K562 (cell line): ENCODE results near the gene SUCO. TPM values are rescaled to one million over a fixed set of nuclear protein-coding genes. Genes with fewer than 3 reads are reported as not detected.

Experiments
- ATAC-seq: fragments of 200-7000 bp; cut with Tn5 transposase; 3 replicates; pipeline ENCODE4 v1.9.1; 2020; ENCODE audit warnings: moderate library complexity
- BruUV-seq: library from RNA; stranded (reverse); fragments of 400-500 nt; replicated peaks from 2 replicates; lab custom pipeline; 2021; lab: Mats Ljungman, UMichigan
- CTCF ChIA-PET: fragments of 300-600 bp; formaldehyde crosslinking; extraction: SDS; loops from one replicate; lab custom pipeline; 2021; ENCODE audit warnings: low intra/inter-chr PET ratio; lab: Yijun Ruan, JAX
- POLR2A ChIA-PET: fragments of 300-600, 350-650 bp; sonication (Branson Sonifier 250); formaldehyde crosslinking; extraction: SDS; loops from one replicate; lab custom pipeline; 2021; ENCODE audit warnings: antibody characterized with exemption, inconsistent platforms; lab: Yijun Ruan, JAX
- DNase-seq, 4 experiments: peaks; one replicate each; pipeline versions ENCODE4 v3.0.0 to v3.0.0-alpha.2; 2011 to 2018; ENCODE audit warnings: low spot score in 3 of 4, mixed read lengths in 3 of 4; ENCODE audit errors: extremely low read depth in 1 of 4
- FAIRE-seq: peaks from 2 replicates; lab custom pipeline; 2011; peaks lifted over from hg19 to GRCh38; lab: Jason Lieb, UNC
- H2AFZ ChIP-seq: 2 replicates; pipeline ENCODE4 v1.6.0; 2011; ENCODE audit warnings: low read depth, low read length, control low read depth, inconsistent platforms
- H3K27ac ChIP-seq: fragments of 200-600 bp; 3 replicates; pipeline ENCODE4 v1.8.0; 2011; ENCODE audit warnings: low read depth, mild to moderate bottlenecking, control low read depth, inconsistent platforms, low read length, moderate library complexity, mixed read lengths; ENCODE audit errors: extremely low read depth
- H3K27me3 ChIP-seq, 2 experiments: fragments of 300-600 bp in 1 of 2; 2 replicates in 1 of 2; 3 replicates in 1 of 2; pipeline versions ENCODE4 v1.6.0 to v1.8.0; 2011; ENCODE audit warnings: inconsistent platforms in 2 of 2, low read length in 2 of 2, mild to moderate bottlenecking in 1 of 2, mixed read lengths in 1 of 2, moderate library complexity in 1 of 2; ENCODE audit not compliant: control insufficient read depth in 2 of 2, insufficient read depth in 2 of 2
- H3K36me3 ChIP-seq: fragments of 300-600 bp; 3 replicates; pipeline ENCODE4 v1.8.0; 2011; ENCODE audit warnings: mild to moderate bottlenecking, low read length, inconsistent platforms; ENCODE audit not compliant: control insufficient read depth, insufficient read depth
- H3K4me1 ChIP-seq, 2 experiments: fragments of 200-600 bp in 1 of 2; replicated peaks in 1 of 2; 2 replicates in 1 of 2; 3 replicates in 1 of 2; pipeline versions ENCODE4 v1.5.1 to v1.8.0; 2011; ENCODE audit warnings: inconsistent platforms in 2 of 2, low read length in 2 of 2, mild to moderate bottlenecking in 1 of 2, mixed read lengths in 1 of 2, moderate library complexity in 1 of 2; ENCODE audit not compliant: control insufficient read depth in 2 of 2, insufficient read depth in 2 of 2
- H3K4me2 ChIP-seq: 2 replicates; pipeline ENCODE4 v1.6.1; 2011; ENCODE audit warnings: low read length, control low read depth, inconsistent platforms, mixed read lengths; ENCODE audit not compliant: insufficient read depth
- H3K4me3 ChIP-seq: fragments of 200-600 bp; sonication (generic), shearing (Covaris generic); 2 replicates; pipeline ENCODE4 v1.5.1; 2016; ENCODE audit warnings: control low read depth, inconsistent platforms
- H3K79me2 ChIP-seq: fragments of 200-600 bp; 3 replicates; pipeline ENCODE4 v1.8.0; 2011; ENCODE audit warnings: low read length, inconsistent platforms; ENCODE audit not compliant: control insufficient read depth, insufficient read depth
- H3K9ac ChIP-seq, 2 experiments: 2 replicates each; pipeline versions ENCODE4 v1.6.0 to v1.6.1; 2011; ENCODE audit warnings: low read depth in 2 of 2, low read length in 2 of 2, control low read depth in 1 of 2, inconsistent platforms in 1 of 2, mild to moderate bottlenecking in 1 of 2, mixed read lengths in 1 of 2; ENCODE audit not compliant: insufficient read depth in 1 of 2
- H3K9me1 ChIP-seq: one replicate; pipeline ENCODE4 v1.6.0; 2011; ENCODE audit warnings: inconsistent platforms, mild to moderate bottlenecking, low read length, moderate library complexity; ENCODE audit not compliant: control insufficient read depth, insufficient read depth
- H3K9me3 ChIP-seq: replicated peaks from 2 replicates; pipeline ENCODE4 v1.5.1; 2011; ENCODE audit warnings: low read depth, low read length, inconsistent platforms; ENCODE audit not compliant: control insufficient read depth, insufficient read depth
- H4K20me1 ChIP-seq: replicated peaks from 2 replicates; pipeline ENCODE4 v1.6.1; 2011; ENCODE audit warnings: low read length, inconsistent platforms, mixed read lengths; ENCODE audit not compliant: control insufficient read depth, insufficient read depth
- PCBP2 ChIP-seq: fragments of 200-400 bp; formaldehyde crosslinking; IDR thresholded peaks from 2 replicates; pipeline ENCODE4 v1.6.1; 2018; ENCODE audit warnings: low read length, low read depth, mild to moderate bottlenecking, moderate library complexity; ENCODE audit not compliant: poor library complexity, severe bottlenecking
- PTRF ChIP-seq: fragments of 450-650 bp; IDR thresholded peaks from 2 replicates; pipeline ENCODE4 v1.6.1; 2016; ENCODE audit warnings: mild to moderate bottlenecking, missing genetic modification characterization, missing compliant biosample characterization
- PTTG1 ChIP-seq: fragments of 450-650 bp; IDR thresholded peaks from 2 replicates; pipeline ENCODE4 v1.6.1; 2016; ENCODE audit warnings: low read depth, mild to moderate bottlenecking, missing genetic modification characterization, missing compliant biosample characterization
- TAL1 ChIP-seq: fragments of 450-650 bp; IDR thresholded peaks from 2 replicates; pipeline ENCODE4 v1.6.1; 2016; ENCODE audit warnings: mild to moderate bottlenecking
- ZNF561 ChIP-seq: fragments of 450-650 bp; formaldehyde crosslinking; conservative IDR thresholded peaks from 2 replicates; pipeline ENCODE4 v1.4.0; 2020; ENCODE audit warnings: mild to moderate bottlenecking, moderate library complexity
- ZNF583 ChIP-seq: fragments of 250-450 bp; sonication (Bioruptor Pico); IDR thresholded peaks from 2 replicates; pipeline ENCODE4 v1.4.0; 2020
- WGBS: fragments of 100-300 bp; shearing (Covaris generic); methylation state at CpG from one replicate; pipeline ENCODE4 v1.1.6; 2016; ENCODE audit warnings: low coverage, mixed read lengths; ENCODE audit not compliant: insufficient coverage; ENCODE audit errors: missing lambda C conversion rate; 5-methylcytosine and 5-hydroxymethylcytosine counted together
- in situ Hi-C: fragments of 300-500 bp; cut with MboI; formaldehyde crosslinking; loops from 4 replicates; pipeline ENCODE4 v1.15.0; 2018; ENCODE audit warnings: inconsistent platforms, mixed read lengths
- intact Hi-C: fragments of 100-400 bp; cut with micrococcal nuclease; formaldehyde crosslinking; loops from 2 replicates; pipeline ENCODE4 v1.14.2; 2022
- polyA plus RNA-seq, 8 experiments: library from polyadenylated mRNA; depleted of rRNA in 4 of 8; stranded (reverse) in 5 of 8; unstranded in 3 of 8; fragments of >200 nt; fragmentation: Nextera tagmentation in 2 of 8; fragmentation: Illumina TruSeq in 1 of 8; extraction: Ambion mirVana in 2 of 8; extraction: Trizol in 1 of 8; gene quantifications; 2 replicates each; pipeline versions ENCODE4 v1.2.1 to v1.2.3, GENCODE V29; 2011 to 2014; ENCODE audit warnings: inconsistent platforms in 1 of 8, missing spikeins in 1 of 8
- total RNA-seq, 7 experiments: library from RNA; depleted of rRNA in 6 of 7; stranded (reverse); fragments of >200 nt in 6 of 7; fragmentation: Illumina TruSeq in 2 of 7; extraction: Trizol in 2 of 7; gene quantifications; 2 replicates each; pipeline versions ENCODE4 v1.2.1 to v1.2.3, GENCODE V29; 2011 to 2021; ENCODE audit warnings: low replicate concordance in 1 of 7
- TF ChIP-seq, protein P1 (sequence below): fragments of 450-650 bp; IDR thresholded peaks from 2 replicates; pipeline ENCODE4 v1.7.1; 2018; ENCODE audit warnings: mild to moderate bottlenecking, low read depth; ENCODE audit not compliant: partially characterized antibody
- TF ChIP-seq, protein P2 (sequence below): fragments of 250-450 bp; sonication (Bioruptor Pico); IDR thresholded peaks from 2 replicates; pipeline ENCODE4 v1.4.0; 2020; ENCODE audit warnings: mild to moderate bottlenecking, moderate library complexity

SUCO gene
- total and polyA plus RNA-seq, 9 of the 15 experiments (the other 6 are each of a cell fraction or from before 2014, with no cell fraction given) = 2.5 to 20.6 (median 14.3) TPM

DNA sequence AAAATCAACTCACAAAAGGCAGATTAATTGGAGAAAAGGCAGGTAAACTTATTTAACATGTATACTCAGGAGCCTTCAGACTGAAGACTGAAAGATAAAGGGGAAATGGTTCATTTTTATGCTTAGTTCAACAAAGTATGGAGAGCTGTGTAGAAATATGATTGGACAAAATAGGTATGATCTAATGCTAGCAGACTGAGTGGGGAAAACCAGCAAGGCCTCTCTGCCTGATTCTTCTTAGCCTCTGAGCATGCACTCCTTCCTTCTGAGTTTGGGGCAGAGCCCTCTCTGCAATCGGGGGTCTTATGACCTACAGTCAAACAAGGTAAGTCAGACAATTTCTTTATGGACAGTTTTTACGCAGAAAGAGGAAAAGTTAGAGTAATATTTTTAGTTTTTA, 38.8 kb upstream of the SUCO start:
- H3K9ac ChIP-seq = no peak overlapping the region
- H3K36me3 ChIP-seq = no peaks in the 10 kb centered on the region
- H3K4me1 ChIP-seq = peaks cover 0 to 7% of the 10 kb centered on the region in 2 experiments; a peak in 3 of 5 replicates
- POLR2A ChIA-PET = interaction anchor here (2.8 kb wide), 1 partner anchor 9 kb away, joined by 10 read pairs; no protein-coding TSS in a partner anchor
- no peak overlapping the region for H3K4me3 ChIP-seq
- no peak overlapping the region for H3K27ac ChIP-seq
- H2AFZ ChIP-seq = no peak overlapping the region
- BruUV-seq = no TSS peak
- in situ Hi-C loops = no loop called here
- ATAC-seq (no peak), FAIRE-seq (no peak), DNase-seq (no peak)
- H3K4me2 ChIP-seq = no peak overlapping the region
- no peaks in the 10 kb centered on the region for H4K20me1 ChIP-seq
- intact Hi-C loops = no loop called here
- no peaks in the 10 kb centered on the region for H3K79me2 ChIP-seq
- no peaks in the 10 kb centered on the region for H3K27me3 ChIP-seq
- no peaks in the 10 kb centered on the region for H3K9me1 ChIP-seq
- H3K9me3 ChIP-seq = no peaks in the 10 kb centered on the region
- WGBS = 19% methylated on average over 2 of the region's 2 CpGs
- CTCF ChIA-PET = no interaction called here
- TF ChIP-seq ZNF583 (no peak), PTRF (tag) (no peak), ZNF561 (CRISPR knock-in tag) (no peak), PCBP2 (no peak), TAL1 (no peak), PTTG1 (tag) (no peak)
- TF ChIP-seq, protein P1, sequence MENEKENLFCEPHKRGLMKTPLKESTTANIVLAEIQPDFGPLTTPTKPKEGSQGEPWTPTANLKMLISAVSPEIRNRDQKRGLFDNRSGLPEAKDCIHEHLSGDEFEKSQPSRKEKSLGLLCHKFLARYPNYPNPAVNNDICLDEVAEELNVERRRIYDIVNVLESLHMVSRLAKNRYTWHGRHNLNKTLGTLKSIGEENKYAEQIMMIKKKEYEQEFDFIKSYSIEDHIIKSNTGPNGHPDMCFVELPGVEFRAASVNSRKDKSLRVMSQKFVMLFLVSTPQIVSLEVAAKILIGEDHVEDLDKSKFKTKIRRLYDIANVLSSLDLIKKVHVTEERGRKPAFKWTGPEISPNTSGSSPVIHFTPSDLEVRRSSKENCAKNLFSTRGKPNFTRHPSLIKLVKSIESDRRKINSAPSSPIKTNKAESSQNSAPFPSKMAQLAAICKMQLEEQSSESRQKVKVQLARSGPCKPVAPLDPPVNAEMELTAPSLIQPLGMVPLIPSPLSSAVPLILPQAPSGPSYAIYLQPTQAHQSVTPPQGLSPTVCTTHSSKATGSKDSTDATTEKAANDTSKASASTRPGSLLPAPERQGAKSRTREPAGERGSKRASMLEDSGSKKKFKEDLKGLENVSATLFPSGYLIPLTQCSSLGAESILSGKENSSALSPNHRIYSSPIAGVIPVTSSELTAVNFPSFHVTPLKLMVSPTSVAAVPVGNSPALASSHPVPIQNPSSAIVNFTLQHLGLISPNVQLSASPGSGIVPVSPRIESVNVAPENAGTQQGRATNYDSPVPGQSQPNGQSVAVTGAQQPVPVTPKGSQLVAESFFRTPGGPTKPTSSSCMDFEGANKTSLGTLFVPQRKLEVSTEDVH = no peak
- TF ChIP-seq, protein P2, sequence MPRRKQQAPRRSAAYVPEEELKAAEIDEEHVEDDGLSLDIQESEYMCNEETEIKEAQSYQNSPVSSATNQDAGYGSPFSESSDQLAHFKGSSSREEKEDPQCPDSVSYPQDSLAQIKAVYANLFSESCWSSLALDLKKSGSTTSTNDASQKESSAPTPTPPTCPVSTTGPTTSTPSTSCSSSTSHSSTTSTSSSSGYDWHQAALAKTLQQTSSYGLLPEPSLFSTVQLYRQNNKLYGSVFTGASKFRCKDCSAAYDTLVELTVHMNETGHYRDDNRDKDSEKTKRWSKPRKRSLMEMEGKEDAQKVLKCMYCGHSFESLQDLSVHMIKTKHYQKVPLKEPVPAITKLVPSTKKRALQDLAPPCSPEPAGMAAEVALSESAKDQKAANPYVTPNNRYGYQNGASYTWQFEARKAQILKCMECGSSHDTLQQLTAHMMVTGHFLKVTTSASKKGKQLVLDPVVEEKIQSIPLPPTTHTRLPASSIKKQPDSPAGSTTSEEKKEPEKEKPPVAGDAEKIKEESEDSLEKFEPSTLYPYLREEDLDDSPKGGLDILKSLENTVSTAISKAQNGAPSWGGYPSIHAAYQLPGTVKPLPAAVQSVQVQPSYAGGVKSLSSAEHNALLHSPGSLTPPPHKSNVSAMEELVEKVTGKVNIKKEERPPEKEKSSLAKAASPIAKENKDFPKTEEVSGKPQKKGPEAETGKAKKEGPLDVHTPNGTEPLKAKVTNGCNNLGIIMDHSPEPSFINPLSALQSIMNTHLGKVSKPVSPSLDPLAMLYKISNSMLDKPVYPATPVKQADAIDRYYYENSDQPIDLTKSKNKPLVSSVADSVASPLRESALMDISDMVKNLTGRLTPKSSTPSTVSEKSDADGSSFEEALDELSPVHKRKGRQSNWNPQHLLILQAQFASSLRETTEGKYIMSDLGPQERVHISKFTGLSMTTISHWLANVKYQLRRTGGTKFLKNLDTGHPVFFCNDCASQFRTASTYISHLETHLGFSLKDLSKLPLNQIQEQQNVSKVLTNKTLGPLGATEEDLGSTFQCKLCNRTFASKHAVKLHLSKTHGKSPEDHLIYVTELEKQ = no peak
